ENCODE results near the gene DCAKD. TPM values are rescaled to one million over a fixed set of nuclear protein-coding genes. Genes with fewer than 3 reads are reported as not detected.

Gene DCAKD
- total RNA-seq, 1 donor from 2014 or later: 68.1 TPM

DNA sequence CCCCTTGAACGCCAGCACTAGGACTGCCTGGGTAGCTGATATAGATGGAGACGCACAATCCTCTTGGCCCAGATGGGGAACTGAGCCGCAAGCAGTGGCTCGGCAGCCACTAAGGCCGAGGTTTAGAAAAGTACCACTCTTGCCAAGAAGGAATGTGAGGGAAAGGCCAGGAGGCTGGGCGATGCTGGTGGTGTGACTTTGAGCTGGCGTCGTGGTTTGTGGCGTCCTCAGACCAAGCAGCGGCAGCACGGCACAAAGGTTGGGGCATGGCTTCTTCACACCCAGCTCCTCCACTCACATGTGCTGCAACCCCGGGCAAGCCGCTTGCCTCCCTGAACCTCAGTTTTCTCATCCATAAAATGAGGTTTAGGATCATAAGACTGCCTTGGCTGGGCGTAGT lies 15.6 kb downstream of the DCAKD start:
- Mint-ChIP-seq H3K27me3 (no peaks in the 10 kb centered on the region), H3K4me1 (ENCODE audit: low read depth) (no peaks in the 10 kb centered on the region), H3K9me3 (ENCODE audit: low read depth) (no peaks in the 10 kb centered on the region), H3K36me3 (ENCODE audit: insufficient read depth) (peaks cover 9% of the 10 kb centered on the region), H3K27ac (no peak overlapping the region), H3K4me3 (ENCODE audit: low read depth) (no peak overlapping the region)
- no peak for TF ChIP-seq CTCF (IDR thresholded peaks at IDR 0.05; ENCODE audit: unreplicated experiment)
- DNase-seq (ENCODE audit: low spot score, unreplicated experiment): no peak

DNA sequence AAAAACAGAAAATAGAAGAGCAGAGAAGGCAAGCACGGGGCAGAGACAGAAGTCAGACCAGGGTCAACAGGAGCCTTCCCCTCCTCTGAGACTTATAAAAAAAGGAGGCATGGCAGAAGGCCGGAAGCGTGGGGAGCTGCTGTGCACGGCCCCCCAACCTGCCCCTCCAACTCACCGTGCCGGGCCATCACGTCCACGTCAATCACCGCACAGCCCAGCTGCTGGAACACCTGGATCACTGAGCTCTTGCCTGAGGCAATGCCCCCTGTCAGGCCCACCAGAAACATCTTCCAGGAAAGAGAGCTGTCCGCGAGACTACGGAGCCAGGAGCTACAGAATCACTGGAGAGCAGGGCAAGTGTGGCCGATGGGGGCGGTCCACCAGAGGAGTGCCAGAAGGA lies 16.8 kb downstream of the DCAKD start:
- Mint-ChIP-seq H3K27me3 (no peaks in the 10 kb centered on the region), H3K36me3 (ENCODE audit: insufficient read depth) (peaks cover 10% of the 10 kb centered on the region), H3K27ac (peak overlapping the region; percentile 64), H3K4me3 (ENCODE audit: low read depth) (no peak overlapping the region), H3K9me3 (ENCODE audit: low read depth) (no peaks in the 10 kb centered on the region), H3K4me1 (ENCODE audit: low read depth) (no peaks in the 10 kb centered on the region)
- DNase-seq (ENCODE audit: low spot score, unreplicated experiment): no peak
- TF ChIP-seq CTCF (IDR thresholded peaks at IDR 0.05; ENCODE audit: unreplicated experiment): no peak

DNA sequence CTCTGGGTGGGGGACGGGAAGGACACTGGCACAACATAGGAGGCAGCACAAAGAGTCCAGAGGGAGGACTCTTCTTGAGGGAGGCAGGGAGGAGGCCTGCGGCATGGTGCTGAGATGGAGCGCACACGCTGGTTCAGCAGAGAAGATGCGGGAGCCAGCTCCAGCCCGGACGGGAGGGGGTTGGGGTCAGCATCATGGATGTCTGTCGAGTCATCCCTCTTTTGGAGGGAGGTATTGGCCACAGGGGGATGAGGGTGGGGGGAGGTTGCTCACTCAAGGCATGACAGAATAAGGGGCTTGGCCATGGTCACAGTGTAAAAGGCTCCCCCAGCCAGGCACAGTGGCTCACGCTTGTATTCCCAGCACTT lies 19.3 kb downstream of the DCAKD start:
- no peaks in the 10 kb centered on the region for H3K4me1 Mint-ChIP-seq (ENCODE audit: low read depth)
- H3K9me3 Mint-ChIP-seq (ENCODE audit: low read depth): no peaks in the 10 kb centered on the region
- H3K4me3 Mint-ChIP-seq (ENCODE audit: low read depth): no peak overlapping the region
- H3K27ac Mint-ChIP-seq: peak overlapping the region; percentile 80
- TF ChIP-seq CTCF (IDR thresholded peaks at IDR 0.05; ENCODE audit: unreplicated experiment): no peak
- DNase-seq (ENCODE audit: low spot score, unreplicated experiment): no peak
- H3K27me3 Mint-ChIP-seq: no peaks in the 10 kb centered on the region
- H3K36me3 Mint-ChIP-seq (ENCODE audit: insufficient read depth): peaks cover 13% of the 10 kb centered on the region

DNA sequence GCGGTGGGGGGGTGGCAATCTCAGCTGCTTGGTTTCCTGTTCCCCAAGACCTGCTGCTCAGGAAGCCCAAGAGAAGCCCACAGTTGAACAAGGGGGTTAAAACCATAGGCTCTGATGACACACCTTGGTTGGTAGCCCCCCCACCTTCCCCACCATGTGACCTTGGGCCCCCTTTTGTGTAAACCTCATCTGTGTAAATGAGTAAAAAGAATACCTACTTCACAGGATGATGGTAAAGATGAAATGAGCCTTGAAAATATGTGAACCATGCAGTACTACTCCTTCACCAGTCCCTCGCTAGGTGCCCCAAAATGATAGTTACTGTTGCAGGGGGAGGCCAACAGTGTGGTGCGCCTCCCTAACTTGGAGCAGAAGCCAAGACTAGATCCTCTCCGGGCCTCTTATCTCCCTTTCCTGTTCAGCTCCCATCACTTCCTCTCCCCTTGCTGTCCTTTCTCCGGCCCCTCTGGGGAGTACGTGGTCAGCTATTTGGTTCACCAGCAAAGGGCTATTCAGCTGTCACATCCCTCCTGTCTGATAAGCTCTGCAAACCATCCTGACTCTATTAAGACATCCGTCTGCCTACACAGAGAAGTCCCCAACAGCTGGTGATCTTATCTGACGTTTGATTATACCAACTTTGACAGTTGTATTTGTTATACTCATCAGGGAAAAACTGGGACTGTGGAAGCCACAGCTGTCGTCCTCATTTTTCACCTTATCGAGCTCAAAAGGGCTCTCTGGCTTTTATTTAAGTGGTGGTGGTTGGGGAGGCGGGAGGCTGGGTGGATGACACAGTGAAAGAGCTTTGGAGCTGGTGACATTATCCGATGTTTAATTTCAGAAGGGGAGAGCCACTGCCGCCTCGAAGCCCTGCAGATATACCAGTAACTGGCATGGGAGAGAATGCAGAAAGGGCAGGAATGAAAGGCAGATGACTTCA lies 19.9 kb downstream of the DCAKD start:
- H3K27me3 Mint-ChIP-seq: no peaks in the 10 kb centered on the region
- no peak for DNase-seq (ENCODE audit: low spot score, unreplicated experiment)
- H3K9me3 Mint-ChIP-seq (ENCODE audit: low read depth): no peaks in the 10 kb centered on the region
- H3K4me3 Mint-ChIP-seq (ENCODE audit: low read depth): no peak overlapping the region
- no peaks in the 10 kb centered on the region for H3K4me1 Mint-ChIP-seq (ENCODE audit: low read depth)
- H3K27ac Mint-ChIP-seq: peak overlapping the region; percentile 80
- TF ChIP-seq CTCF (IDR thresholded peaks at IDR 0.05; ENCODE audit: unreplicated experiment): no peak
- H3K36me3 Mint-ChIP-seq (ENCODE audit: insufficient read depth): peaks cover 13% of the 10 kb centered on the region

DNA sequence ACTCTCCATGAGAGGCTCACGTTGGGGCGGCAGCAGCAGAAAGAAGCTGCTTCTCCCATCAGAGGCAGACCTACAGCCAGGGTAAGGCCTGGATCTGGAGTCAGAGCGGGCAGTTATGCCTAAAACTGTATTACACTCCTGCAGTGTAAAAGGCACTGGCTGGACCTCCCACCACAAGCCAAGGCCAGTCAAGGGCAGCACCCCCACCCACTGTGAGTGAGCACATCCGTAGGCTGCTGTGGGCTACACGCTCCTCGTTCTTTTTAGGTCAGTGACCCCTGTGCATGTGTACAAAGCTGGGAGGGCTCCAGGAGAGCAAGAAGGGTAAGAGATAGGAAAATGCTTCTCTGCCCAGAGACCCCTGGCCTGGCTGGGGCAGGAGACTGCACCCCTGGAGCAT lies 20.7 kb downstream of the DCAKD start:
- no peaks in the 10 kb centered on the region for H3K27me3 Mint-ChIP-seq
- H3K27ac Mint-ChIP-seq: no peak overlapping the region
- peaks cover 13% of the 10 kb centered on the region for H3K36me3 Mint-ChIP-seq (ENCODE audit: insufficient read depth)
- H3K4me3 Mint-ChIP-seq (ENCODE audit: low read depth): no peak overlapping the region
- TF ChIP-seq CTCF (IDR thresholded peaks at IDR 0.05; ENCODE audit: unreplicated experiment): no peak
- no peaks in the 10 kb centered on the region for H3K9me3 Mint-ChIP-seq (ENCODE audit: low read depth)
- DNase-seq (ENCODE audit: low spot score, unreplicated experiment): no peak
- H3K4me1 Mint-ChIP-seq (ENCODE audit: low read depth): no peaks in the 10 kb centered on the region

All from progenitor cell of endocrine pancreas (in vitro differentiated cells).